CD4-positive, alpha-beta memory T cell (primary cell): ENCODE results near the gene PON2. TPM values are rescaled to one million over a fixed set of nuclear protein-coding genes. Genes with fewer than 3 reads are reported as not detected.

ENCODE experiments used
- CTCF ChIA-PET: fragments of 350-600 bp; sonication (Branson Sonifier 250); formaldehyde crosslinking; loops from one replicate; lab custom pipeline; 2021; ENCODE audit warnings: inconsistent platforms; ENCODE audit not compliant: partially characterized antibody; lab: Charles Lee
- POLR2A ChIA-PET: fragments of 350-600 bp; sonication (Branson Sonifier 250); formaldehyde crosslinking; loops from one replicate; lab custom pipeline; 2021; ENCODE audit not compliant: partially characterized antibody; lab: Charles Lee
- DNase-seq, 5 donors: peaks; one replicate each; pipeline versions ENCODE4 v3.0.0 to v3.0.0-alpha.2; 2020 to 2022; ENCODE audit warnings: mixed read lengths in 1 of 5
- H3K27ac ChIP-seq: one replicate; pipeline ENCODE4 v1.7.0; 2013; ENCODE audit warnings: low read depth, low read length
- H3K27me3 ChIP-seq: 2 replicates; pipeline ENCODE4 v1.7.0; 2013; ENCODE audit warnings: mild to moderate bottlenecking, low read length, moderate library complexity; ENCODE audit not compliant: insufficient read depth
- H3K36me3 ChIP-seq: 2 replicates; pipeline ENCODE4 v1.7.0; 2013; ENCODE audit warnings: mild to moderate bottlenecking, low read length, moderate library complexity; ENCODE audit not compliant: insufficient read depth
- H3K4me1 ChIP-seq: 2 replicates; pipeline ENCODE4 v1.7.0; 2013; ENCODE audit warnings: mild to moderate bottlenecking, low read length, moderate library complexity; ENCODE audit not compliant: insufficient read depth
- H3K4me3 ChIP-seq, 2 donors: one replicate each; pipeline ENCODE4 v1.7.0; 2013; ENCODE audit warnings: low read length in 2 of 2, mild to moderate bottlenecking in 1 of 2
- H3K9me3 ChIP-seq, 2 donors: one replicate each; pipeline ENCODE4 v1.7.0; 2013; ENCODE audit warnings: low read length in 2 of 2, control low read depth in 1 of 2; ENCODE audit not compliant: control insufficient read depth in 1 of 2
- H3K27ac Mint-ChIP-seq, 7 donors: one replicate each; pipeline ENCODE4 v1.8.0; 2020 to 2021; ENCODE audit warnings: mixed read lengths in 7 of 7, mild to moderate bottlenecking in 6 of 7, inconsistent platforms in 3 of 7, moderate library complexity in 3 of 7
- H3K27me3 Mint-ChIP-seq, 2 donors: one replicate each; pipeline ENCODE4 v1.8.0; 2020 to 2021; ENCODE audit warnings: mixed read lengths in 2 of 2
- H3K36me3 Mint-ChIP-seq, 2 donors: one replicate each; pipeline ENCODE4 v1.8.0; 2020 to 2021; ENCODE audit warnings: mixed read lengths in 2 of 2, inconsistent platforms in 1 of 2, mild to moderate bottlenecking in 1 of 2
- H3K4me1 Mint-ChIP-seq, 4 donors: one replicate each; pipeline ENCODE4 v1.8.0; 2020 to 2021; ENCODE audit warnings: mixed read lengths in 4 of 4, mild to moderate bottlenecking in 1 of 4
- H3K4me3 Mint-ChIP-seq, 8 donors: one replicate each; pipeline ENCODE4 v1.8.0; 2020 to 2021; ENCODE audit warnings: mixed read lengths in 8 of 8, mild to moderate bottlenecking in 7 of 8, moderate library complexity in 6 of 8, inconsistent platforms in 3 of 8
- H3K9me3 Mint-ChIP-seq, 8 donors: one replicate each; pipeline ENCODE4 v1.8.0; 2020 to 2021; ENCODE audit warnings: mixed read lengths in 8 of 8, mild to moderate bottlenecking in 5 of 8, inconsistent platforms in 3 of 8, moderate library complexity in 1 of 8
- intact Hi-C: fragments of 100-400 bp; cut with micrococcal nuclease; formaldehyde crosslinking; loops from one replicate; pipeline ENCODE4 v1.15.1; 2023
- polyA plus RNA-seq, 2 donors: library from polyadenylated mRNA; unstranded; fragments of 300-500 nt; fragmentation: Illumina TruSeq; gene quantifications; one replicate each; pipeline ENCODE4 v1.2.3, GENCODE V29; 2021
- total RNA-seq, 2 experiments: library from RNA; stranded (reverse); gene quantifications; one replicate each; pipeline ENCODE4 v1.2.3, GENCODE V29; 2021

The PON2 gene
- total and polyA plus RNA-seq, 4 experiments from 2014 or later = 3.0 to 8.0 (median 5.0) TPM

DNA sequence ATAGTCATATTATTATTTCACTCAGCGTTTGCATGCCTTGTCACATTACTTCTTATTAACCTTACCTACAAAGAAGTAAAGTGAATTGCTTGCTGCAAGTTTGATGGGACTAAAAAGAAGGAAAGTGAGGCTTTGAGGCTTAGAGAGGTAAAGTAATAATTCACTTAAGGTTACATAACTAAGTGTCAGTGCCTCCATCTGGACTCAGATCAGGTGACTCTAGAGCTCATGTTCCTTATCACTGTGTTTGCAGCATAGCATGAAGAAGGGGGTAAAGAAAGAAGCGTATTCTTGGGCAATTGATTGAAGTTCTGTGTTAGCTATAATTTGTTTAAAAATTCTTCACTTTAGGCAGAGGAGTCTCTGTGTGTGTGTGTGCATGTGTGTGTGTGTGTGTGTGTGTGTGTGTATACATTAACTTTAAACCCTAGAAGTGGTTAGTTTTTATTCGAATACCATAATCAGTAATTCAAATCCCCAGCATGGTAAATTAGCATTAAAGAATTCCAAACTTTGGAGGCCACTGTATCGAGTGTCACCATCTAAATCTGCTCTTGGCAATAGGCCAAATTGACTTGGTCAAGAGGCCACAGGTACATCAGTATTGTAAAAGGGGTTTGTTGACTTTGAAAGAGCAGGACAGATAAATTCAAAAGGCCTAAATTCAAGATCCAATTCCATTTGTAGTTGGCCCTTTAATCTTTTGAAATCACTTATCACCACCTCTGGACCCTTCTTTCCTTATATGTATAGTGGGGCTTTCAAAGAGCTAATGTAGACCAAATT is 36.5 kb downstream of the PON2 start:
- peaks cover 0 to 4% (median 0%) of the 10 kb centered on the region in 4 donors for H3K4me1 Mint-ChIP-seq
- H3K4me3 Mint-ChIP-seq = no peak overlapping the region
- Histone ChIP-seq H3K4me3 (no peak overlapping the region), H3K27me3 (peaks cover 3% of the 10 kb centered on the region), H3K27ac (no peak overlapping the region), H3K9me3 (no peaks in the 10 kb centered on the region), H3K36me3 (no peaks in the 10 kb centered on the region), H3K4me1 (peaks cover 7% of the 10 kb centered on the region)
- H3K27ac Mint-ChIP-seq = no peak overlapping the region
- no peak for DNase-seq
- ChIA-PET POLR2A (no interaction called here), CTCF (interaction anchor here (1.1 kb wide), 1 partner anchor 8 kb away, joined by 3 read pairs; no protein-coding TSS in a partner anchor)
- no peaks in the 10 kb centered on the region for H3K36me3 Mint-ChIP-seq
- intact Hi-C loops = no loop called here
- H3K9me3 Mint-ChIP-seq = no peaks in the 10 kb centered on the region
- peaks cover 8 to 21% of the 10 kb centered on the region in 2 donors for H3K27me3 Mint-ChIP-seq

GRCh38 chr7:95397381-95397780 is 37.4 kb downstream of the PON2 start:
- H3K36me3 Mint-ChIP-seq = no peaks in the 10 kb centered on the region
- no peaks in the 10 kb centered on the region for H3K9me3 ChIP-seq
- H3K4me3 Mint-ChIP-seq = peak overlapping the region in 4 of 8 donors; percentile 9 to 42 (median 28)
- intact Hi-C loops = loop anchor here (2.0 kb wide), 1 partner anchor 79 kb away; no protein-coding TSS in a partner anchor
- H3K4me1 Mint-ChIP-seq = peaks cover 0 to 4% (median 0%) of the 10 kb centered on the region in 4 donors
- peaks cover 7% of the 10 kb centered on the region for H3K4me1 ChIP-seq
- POLR2A ChIA-PET = no interaction called here
- H3K27me3 Mint-ChIP-seq = peaks cover 11 to 21% of the 10 kb centered on the region in 2 donors
- DNase-seq = no peak
- no peak overlapping the region for H3K27ac ChIP-seq
- H3K36me3 ChIP-seq = no peaks in the 10 kb centered on the region
- no peaks in the 10 kb centered on the region for H3K9me3 Mint-ChIP-seq
- H3K4me3 ChIP-seq = no peak overlapping the region
- CTCF ChIA-PET = interaction anchor here (1.5 to 2.3 kb wide), 2 partner anchors 9 to 37 kb away, joined by 3 to 8 read pairs; partner anchors contain the start of gene PON2
- H3K27ac Mint-ChIP-seq = no peak overlapping the region
- H3K27me3 ChIP-seq = peaks cover 3% of the 10 kb centered on the region

- CTCF ChIA-PET = interaction anchor here (0.7 to 2.3 kb wide), 7 partner anchors 10 to 80 kb away, joined by 3 to 8 read pairs (median 3); partner anchors contain the start of gene PON2
- Histone ChIP-seq H3K4me3 (no peak within 1 kb of the TSS), H3K36me3 (no peaks in the 10 kb centered on the region), H3K27ac (no peak within 1 kb of the TSS), H3K9me3 (peaks cover 0 to 4% of the 10 kb centered on the region in 2 donors), H3K27me3 (peaks cover 3% of the 10 kb centered on the region), H3K4me1 (peaks cover 7% of the 10 kb centered on the region)
- intact Hi-C loops = loop anchor here (2.0 kb wide), 1 partner anchor 80 kb away; no protein-coding TSS in a partner anchor
- POLR2A ChIA-PET = no interaction called here
- H3K4me1 Mint-ChIP-seq = peaks cover 0 to 4% (median 0%) of the 10 kb centered on the region in 4 donors
- H3K27ac Mint-ChIP-seq = no peak within 1 kb of the TSS
- H3K36me3 Mint-ChIP-seq = no peaks in the 10 kb centered on the region
- H3K4me3 Mint-ChIP-seq = peak within 1 kb of the TSS; percentile 12 to 77 (median 58)
- H3K9me3 Mint-ChIP-seq = no peaks in the 10 kb centered on the region
- peaks cover 11 to 21% of the 10 kb centered on the region in 2 donors for H3K27me3 Mint-ChIP-seq
- DNase-seq = peak in 3 of 5 donors; percentile 3 to 14 (median 12)
These were observed 38.4 kb downstream of the PON2 start, which contains the start of gene PON3 for GRCh38 chr7:95396136-95397032. Gene PON3, minus strand, starts transcription at chr7:95396375. Its CDS starts 25 bp downstream, at chr7:95396350.

DNA sequence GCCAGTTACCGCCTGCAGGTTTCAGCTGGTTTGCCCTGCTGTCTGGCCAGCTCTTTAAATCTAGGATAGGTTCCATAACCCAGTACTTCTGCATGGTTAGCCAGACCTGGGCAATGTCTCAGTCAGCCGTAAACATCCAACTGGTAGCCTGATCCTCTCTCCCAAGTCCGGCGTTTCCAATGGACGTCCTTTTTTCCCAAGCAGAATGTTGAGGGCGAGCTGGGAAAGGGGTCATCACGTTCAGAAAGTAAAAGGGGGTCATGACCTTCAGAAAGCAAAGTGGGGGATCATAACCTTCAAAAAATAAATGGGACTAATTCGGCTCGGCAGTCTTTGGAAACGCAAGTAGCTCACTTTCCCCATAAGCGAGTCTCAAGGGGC is 39.1 kb downstream of the PON2 start:
- ChIA-PET CTCF (interaction anchor here (0.7 to 2.3 kb wide), 7 partner anchors 11 to 81 kb away, joined by 3 to 8 read pairs (median 3); partner anchors contain the start of gene PON2), POLR2A (no interaction called here)
- peak in 1 of 5 donors; percentile 36 for DNase-seq
- Mint-ChIP-seq H3K9me3 (peaks cover 0 to 2% (median 0%) of the 10 kb centered on the region in 8 donors), H3K27ac (no peak overlapping the region), H3K27me3 (peaks cover 11 to 21% of the 10 kb centered on the region in 2 donors), H3K4me1 (peaks cover 0 to 4% (median 0%) of the 10 kb centered on the region in 4 donors), H3K4me3 (peak overlapping the region in 7 of 8 donors; percentile 12 to 77 (median 60)), H3K36me3 (no peaks in the 10 kb centered on the region)
- peaks cover 3% of the 10 kb centered on the region for H3K27me3 ChIP-seq
- peaks cover 7% of the 10 kb centered on the region for H3K4me1 ChIP-seq
- peaks cover 0 to 4% of the 10 kb centered on the region in 2 donors for H3K9me3 ChIP-seq
- H3K36me3 ChIP-seq = no peaks in the 10 kb centered on the region
- intact Hi-C loops = loop anchor here (2.0 kb wide), 1 partner anchor 81 kb away; no protein-coding TSS in a partner anchor
- no peak overlapping the region for H3K27ac ChIP-seq
- no peak overlapping the region for H3K4me3 ChIP-seq

DNA sequence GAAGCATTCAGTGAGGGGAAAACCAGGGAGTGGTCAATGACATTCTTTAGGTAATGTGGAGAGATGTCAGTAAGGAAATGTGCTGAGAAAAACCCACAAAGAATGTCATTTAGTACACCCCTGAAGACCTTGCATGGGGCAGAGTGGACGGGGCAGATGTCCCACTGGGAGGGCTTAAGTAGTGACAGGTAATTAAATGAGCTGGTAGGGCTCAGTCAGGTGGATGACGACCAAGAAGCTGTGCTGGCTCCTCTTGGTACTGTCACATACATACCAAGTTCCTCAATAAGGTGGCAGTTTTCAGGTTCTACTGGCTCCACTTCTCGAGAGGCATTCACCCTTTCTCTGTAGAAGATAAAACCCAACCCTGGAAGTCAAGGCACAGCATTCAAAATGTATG is 40.5 kb downstream of the PON2 start:
- peaks cover 0 to 4% of the 10 kb centered on the region in 2 donors for H3K9me3 ChIP-seq
- Mint-ChIP-seq H3K27me3 (peaks cover 11 to 18% of the 10 kb centered on the region in 2 donors), H3K4me1 (peaks cover 0 to 4% (median 0%) of the 10 kb centered on the region in 4 donors), H3K4me3 (no peak overlapping the region), H3K27ac (no peak overlapping the region), H3K9me3 (peaks cover 0 to 2% (median 0%) of the 10 kb centered on the region in 8 donors), H3K36me3 (no peaks in the 10 kb centered on the region)
- H3K36me3 ChIP-seq = no peaks in the 10 kb centered on the region
- peaks cover 7% of the 10 kb centered on the region for H3K4me1 ChIP-seq
- ChIA-PET CTCF (no interaction called here), POLR2A (no interaction called here)
- no peak for DNase-seq
- peaks cover 3% of the 10 kb centered on the region for H3K27me3 ChIP-seq
- intact Hi-C loops = no loop called here
- H3K27ac ChIP-seq = no peak overlapping the region
- H3K4me3 ChIP-seq = no peak overlapping the region

- intact Hi-C loops = no loop called here
- no peak for DNase-seq
- Histone ChIP-seq H3K4me1 (peaks cover 6% of the 10 kb centered on the region), H3K27ac (no peak overlapping the region), H3K36me3 (no peaks in the 10 kb centered on the region), H3K27me3 (peaks cover 3% of the 10 kb centered on the region), H3K9me3 (peaks cover 0 to 4% of the 10 kb centered on the region in 2 donors), H3K4me3 (no peak overlapping the region)
- H3K4me3 Mint-ChIP-seq = no peak overlapping the region
- H3K4me1 Mint-ChIP-seq = peaks cover 0 to 3% (median 0%) of the 10 kb centered on the region in 4 donors
- ChIA-PET CTCF (no interaction called here), POLR2A (no interaction called here)
- peaks cover 0 to 10% (median 5%) of the 10 kb centered on the region in 8 donors for H3K9me3 Mint-ChIP-seq
- H3K27ac Mint-ChIP-seq = no peak overlapping the region
- no peaks in the 10 kb centered on the region for H3K36me3 Mint-ChIP-seq
- H3K27me3 Mint-ChIP-seq = peaks cover 13 to 14% of the 10 kb centered on the region in 2 donors
These were observed 43.1 kb downstream of the PON2 start for GRCh38 chr7:95391761-95392160.
